IMR-90 (cell line): ENCODE data around the gene SLC43A2. TPM values are rescaled to one million over a fixed set of nuclear protein-coding genes. Genes with fewer than 3 reads are reported as not detected.

Source experiments
- ATAC-seq: fragments of 200-7000 bp; cut with Tn5 transposase; 2 replicates; pipeline ENCODE4 v1.9.1; 2020; ENCODE audit warnings: low read depth, mild to moderate bottlenecking, moderate library complexity
- BruUV-seq: library from RNA; stranded (reverse); fragments of 400-500 nt; replicated peaks from 2 replicates; lab custom pipeline; 2021; lab: Mats Ljungman, UMichigan
- CTCF ChIA-PET: fragments of 300-600 bp; formaldehyde crosslinking; extraction: SDS; loops from one replicate; lab custom pipeline; 2021; ENCODE audit warnings: antibody characterized with exemption; lab: Yijun Ruan, JAX
- POLR2A ChIA-PET: fragments of 300-600 bp; sonication (Branson Sonifier 250); formaldehyde crosslinking; loops from one replicate; lab custom pipeline; 2022; ENCODE audit warnings: antibody characterized with exemption; ENCODE audit not compliant: unreplicated experiment; lab: Charles Lee
- DNase-seq: peaks from one replicate; pipeline ENCODE4 v3.0.0; 2013
- H2AFZ ChIP-seq: replicated peaks from 2 replicates; pipeline ENCODE3; 2013; ENCODE audit warnings: low read length, mild to moderate bottlenecking; ENCODE audit not compliant: poor library complexity
- H2AK5ac ChIP-seq: 2 replicates; pipeline ENCODE4 v1.6.1; 2013; ENCODE audit warnings: low read depth, low read length, inconsistent platforms
- H2AK9ac ChIP-seq: replicated peaks from 2 replicates; pipeline ENCODE3; 2013; ENCODE audit warnings: mild to moderate bottlenecking, low read depth, low read length, moderate library complexity; ENCODE audit not compliant: poor library complexity
- H2BK120ac ChIP-seq: 2 replicates; pipeline ENCODE4 v1.6.1; 2013; ENCODE audit warnings: low read depth, low read length, inconsistent platforms
- H2BK15ac ChIP-seq: 3 replicates; pipeline ENCODE4 v1.6.1; 2013; ENCODE audit warnings: low read depth, low read length, inconsistent platforms
- H2BK20ac ChIP-seq: 2 replicates; pipeline ENCODE4 v1.6.1; 2013; ENCODE audit warnings: low read depth, mild to moderate bottlenecking, inconsistent platforms, low read length, moderate library complexity
- H2BK5ac ChIP-seq: 2 replicates; pipeline ENCODE4 v1.6.1; 2013; ENCODE audit warnings: mild to moderate bottlenecking, low read depth, low read length, inconsistent platforms; ENCODE audit not compliant: poor library complexity, severe bottlenecking
- H3K14ac ChIP-seq: replicated peaks from 2 replicates; pipeline ENCODE4 v1.6.1; 2013; ENCODE audit warnings: low read depth, low read length, inconsistent platforms
- H3K18ac ChIP-seq: 2 replicates; pipeline ENCODE4 v1.6.1; 2013; ENCODE audit warnings: low read depth, low read length, control low read depth
- H3K23ac ChIP-seq: 2 replicates; pipeline ENCODE4 v1.6.1; 2013; ENCODE audit warnings: low read depth, low read length, inconsistent platforms
- H3K27ac ChIP-seq: 2 replicates; pipeline ENCODE4 v1.5.1; 2013; ENCODE audit warnings: mild to moderate bottlenecking, control low read depth, low read length; ENCODE audit not compliant: insufficient read depth
- H3K27me3 ChIP-seq: 2 replicates; pipeline ENCODE4 v1.6.1; 2013; ENCODE audit warnings: low read length; ENCODE audit not compliant: control insufficient read depth, insufficient read depth
- H3K36me3 ChIP-seq: 2 replicates; pipeline ENCODE4 v1.6.1; 2013; ENCODE audit warnings: low read length, mixed read lengths; ENCODE audit not compliant: control insufficient read depth, insufficient read depth
- H3K4ac ChIP-seq: 2 replicates; pipeline ENCODE4 v1.6.1; 2013; ENCODE audit warnings: low read depth, low read length, inconsistent platforms
- H3K4me1 ChIP-seq: 2 replicates; pipeline ENCODE4 v1.6.1; 2013; ENCODE audit warnings: low read length, mixed read lengths; ENCODE audit not compliant: control insufficient read depth, insufficient read depth
- H3K4me2 ChIP-seq: 2 replicates; pipeline ENCODE4 v1.6.1; 2013; ENCODE audit warnings: low read depth, mild to moderate bottlenecking, control low read depth, low read length, moderate library complexity
- H3K4me3 ChIP-seq: 2 replicates; pipeline ENCODE4 v1.5.1; 2013; ENCODE audit warnings: low read depth, mild to moderate bottlenecking, control low read depth, low read length, moderate library complexity; ENCODE audit not compliant: insufficient read depth
- H3K56ac ChIP-seq: 2 replicates; pipeline ENCODE4 v1.6.1; 2013; ENCODE audit warnings: low read length, inconsistent platforms; ENCODE audit not compliant: insufficient read depth; ENCODE audit errors: extremely low read depth
- H3K79me1 ChIP-seq, 2 experiments: 2 replicates each; pipeline ENCODE4 v1.6.1; 2013; ENCODE audit warnings: low read length in 2 of 2, inconsistent platforms in 1 of 2, low read depth in 1 of 2
- H3K9ac ChIP-seq: 2 replicates; pipeline ENCODE4 v1.6.1; 2013; ENCODE audit warnings: low read depth, low read length, control low read depth
- H3K9me1 ChIP-seq: 2 replicates; pipeline ENCODE4 v1.6.1; 2013; ENCODE audit warnings: low read length, inconsistent platforms; ENCODE audit not compliant: insufficient read depth
- H3K9me3 ChIP-seq: 2 replicates; pipeline ENCODE4 v1.6.1; 2013; ENCODE audit warnings: low read length; ENCODE audit not compliant: control insufficient read depth, insufficient read depth
- H4K20me1 ChIP-seq: 2 replicates; pipeline ENCODE4 v1.6.1; 2013; ENCODE audit warnings: low read length, inconsistent platforms; ENCODE audit not compliant: insufficient read depth
- H4K5ac ChIP-seq: 2 replicates; pipeline ENCODE4 v1.6.1; 2013; ENCODE audit warnings: mild to moderate bottlenecking, low read depth, low read length, control low read depth
- H4K8ac ChIP-seq, 2 experiments: 2 replicates each; pipeline ENCODE4 v1.6.1; 2013; ENCODE audit warnings: low read depth in 2 of 2, low read length in 2 of 2, control low read depth in 1 of 2, inconsistent platforms in 1 of 2
- H4K91ac ChIP-seq: 2 replicates; pipeline ENCODE4 v1.6.1; 2013; ENCODE audit warnings: low read depth, low read length, inconsistent platforms; ENCODE audit not compliant: insufficient read depth
- BHLHE40 ChIP-seq: fragments of 150-350 bp; IDR thresholded peaks from 2 replicates; pipeline ENCODE4 v1.6.1; 2016; ENCODE audit warnings: mild to moderate bottlenecking, low read depth, low read length
- CEBPB ChIP-seq: IDR thresholded peaks from 2 replicates; pipeline ENCODE4 v1.6.1; 2012; ENCODE audit warnings: low read depth, low read length, improper control_type of control experiment
- CHD1 ChIP-seq: IDR thresholded peaks from 2 replicates; pipeline ENCODE4 v1.6.1; 2012; ENCODE audit warnings: low read depth, low read length, improper control_type of control experiment
- CTCF ChIP-seq: conservative IDR thresholded peaks from 2 replicates; pipeline ENCODE4 v1.5.1; 2012; ENCODE audit warnings: mild to moderate bottlenecking, low read depth, low read length, improper control_type of control experiment
- ELK1 ChIP-seq: fragments of 150-350 bp; IDR thresholded peaks from 2 replicates; pipeline ENCODE4 v1.6.1; 2016; ENCODE audit warnings: low read depth, mild to moderate bottlenecking, low read length, moderate library complexity, borderline replicate concordance
- FOS ChIP-seq: fragments of 150-350 bp; IDR thresholded peaks from 2 replicates; pipeline ENCODE4 v1.6.1; 2016; ENCODE audit warnings: low read depth, low read length
- MAFK ChIP-seq: IDR thresholded peaks from 2 replicates; pipeline ENCODE4 v1.6.1; 2012; ENCODE audit warnings: low read depth, low read length, improper control_type of control experiment
- MAZ ChIP-seq: IDR thresholded peaks from 2 replicates; pipeline ENCODE4 v1.6.1; 2012; ENCODE audit warnings: low read depth, mild to moderate bottlenecking, low read length, improper control_type of control experiment, moderate library complexity, borderline replicate concordance
- MXI1 ChIP-seq: IDR thresholded peaks from 2 replicates; pipeline ENCODE4 v1.6.1; 2012; ENCODE audit warnings: low read depth, mild to moderate bottlenecking, low read length, moderate library complexity, borderline replicate concordance
- NFE2L2 ChIP-seq: fragments of 150-350 bp; IDR thresholded peaks from 2 replicates; pipeline ENCODE4 v1.6.1; 2016; ENCODE audit warnings: low read depth, mild to moderate bottlenecking, low read length
- POLR2A ChIP-seq: IDR thresholded peaks from 2 replicates; pipeline ENCODE4 v1.6.1; 2012; ENCODE audit warnings: mild to moderate bottlenecking, low read depth, low read length
- RAD21 ChIP-seq: IDR thresholded peaks from 2 replicates; pipeline ENCODE4 v1.6.1; 2012; ENCODE audit warnings: low read length, improper control_type of control experiment
- RCOR1 ChIP-seq: IDR thresholded peaks from 2 replicates; pipeline ENCODE4 v1.6.1; 2012; ENCODE audit warnings: mild to moderate bottlenecking, low read length, improper control_type of control experiment; ENCODE audit not compliant: insufficient replicate concordance
- RFX5 ChIP-seq: IDR thresholded peaks from 2 replicates; pipeline ENCODE4 v1.8.0; 2012; ENCODE audit warnings: low read depth, mild to moderate bottlenecking, low read length, moderate library complexity
- SMC3 ChIP-seq: fragments of 150-350 bp; IDR thresholded peaks from 2 replicates; pipeline ENCODE4 v1.6.1; 2016; ENCODE audit warnings: low read depth, mild to moderate bottlenecking, antibody characterized with exemption, low read length, moderate library complexity
- USF2 ChIP-seq: fragments of 150-350 bp; IDR thresholded peaks from 2 replicates; pipeline ENCODE4 v1.6.1; 2017; ENCODE audit warnings: mild to moderate bottlenecking, antibody characterized with exemption, low read length, low read depth
- WGBS, 2 experiments: methylation state at CpG; one replicate each; pipeline versions ENCODE4 v1.1.5 to v1.1.7; 2013; ENCODE audit warnings: missing lambda C conversion rate in 2 of 2; ENCODE audit not compliant: insufficient read length in 1 of 2; ENCODE audit errors: extremely low coverage in 2 of 2; 5-methylcytosine and 5-hydroxymethylcytosine counted together
- dilution Hi-C: fragments of 300-500 bp; cut with HindIII; formaldehyde crosslinking; loops from one replicate; pipeline ENCODE4 v1.14.3; 2018; ENCODE audit warnings: low sequenced_read_pairs; ENCODE audit not compliant: unreplicated experiment
- in situ Hi-C: fragments of 300-500 bp; cut with MboI; formaldehyde crosslinking; loops from 3 replicates; pipeline ENCODE4 v1.14.3; 2019; ENCODE audit warnings: low sequenced_read_pairs, inconsistent platforms, mixed read lengths
- intact Hi-C: fragments of 100-400 bp; cut with micrococcal nuclease; formaldehyde crosslinking; loops from 2 replicates; pipeline ENCODE4 v1.10.0; 2022
- polyA plus RNA-seq, 3 experiments: library from polyadenylated mRNA; depleted of rRNA; stranded (reverse); fragments of >200 nt; gene quantifications; 2 replicates each; pipeline ENCODE4 v1.2.3, GENCODE V29; 2012; ENCODE audit warnings: low replicate concordance in 1 of 3
- total RNA-seq: library from RNA; depleted of rRNA; stranded (reverse); fragments of >200 nt; gene quantifications from 2 replicates; pipeline ENCODE4 v1.2.3, GENCODE V29; 2012

SLC43A2 gene
- total and polyA plus RNA-seq, 2 of the 4 experiments (the other 2 are of a cell fraction): 3.8 to 9.0 TPM

GRCh38 chr17:1551741-1552140 is 76.9 kb downstream of the SLC43A2 start:
- Histone ChIP-seq H2AFZ (no peak overlapping the region), H2AK9ac (no peak overlapping the region), H3K36me3 (peaks cover 44% of the 10 kb centered on the region), H2AK5ac (no peak overlapping the region), H3K79me1 (peaks cover 24 to 58% of the 10 kb centered on the region in 2 experiments), H4K20me1 (peaks cover 47% of the 10 kb centered on the region), H3K23ac (no peak overlapping the region), H3K27ac (no peak overlapping the region), H4K8ac (no peak overlapping the region), H3K4me1 (no peaks in the 10 kb centered on the region), H3K9me3 (no peaks in the 10 kb centered on the region), H3K9ac (no peak overlapping the region), H3K27me3 (no peaks in the 10 kb centered on the region), H2BK120ac (no peak overlapping the region), H2BK5ac (no peak overlapping the region), H3K4ac (no peak overlapping the region), H4K91ac (no peak overlapping the region), H2BK15ac (no peak overlapping the region), H3K4me2 (no peak overlapping the region), H3K9me1 (peaks cover 8% of the 10 kb centered on the region), H4K5ac (no peak overlapping the region), H3K4me3 (no peak overlapping the region), H2BK20ac (no peak overlapping the region), H3K14ac (no peak overlapping the region), H3K18ac (no peak overlapping the region), H3K56ac (no peak overlapping the region)
- ATAC-seq (no peak), DNase-seq (no peak)
- in situ Hi-C loops: no loop called here
- ChIA-PET POLR2A (no interaction called here), CTCF (no interaction called here)
- TF ChIP-seq CTCF (no peak), SMC3 (no peak), BHLHE40 (no peak), NFE2L2 (no peak), MAZ (no peak), MAFK (no peak), ELK1 (no peak), MXI1 (no peak), FOS (no peak), RFX5 (no peak), CEBPB (no peak), USF2 (no peak), POLR2A (no peak), CHD1 (no peak), RAD21 (no peak), RCOR1 (no peak)
- intact Hi-C loops: no loop called here
- no TSS peak for BruUV-seq
- dilution Hi-C loops: no loop called here
- WGBS, 2 experiments: 93% methylated on average over 4 of the region's 12 CpGs; no CpG with 5 or more reads in 1 of the 2 experiments
